GM19467 (cell line): ENCODE results near the gene PDCD6IP.
"Not testable (repeated sequence)": the region's sequence is repeated elsewhere in the genome, so short reads cannot be mapped to it uniquely, and the experiment has no call there.

ENCODE experiments used
- ATAC-seq: cut with Tn5 transposase; IDR thresholded peaks from one replicate; pipeline ENCODE4 v1.9.1; 2021; ENCODE audit warnings: mild to moderate bottlenecking, moderate library complexity; ENCODE audit not compliant: unreplicated experiment

Gene PDCD6IP

GRCh38 chr3:33791477-33792166, 6.8 kb upstream of the PDCD6IP start:
- no peak for ATAC-seq

DNA sequence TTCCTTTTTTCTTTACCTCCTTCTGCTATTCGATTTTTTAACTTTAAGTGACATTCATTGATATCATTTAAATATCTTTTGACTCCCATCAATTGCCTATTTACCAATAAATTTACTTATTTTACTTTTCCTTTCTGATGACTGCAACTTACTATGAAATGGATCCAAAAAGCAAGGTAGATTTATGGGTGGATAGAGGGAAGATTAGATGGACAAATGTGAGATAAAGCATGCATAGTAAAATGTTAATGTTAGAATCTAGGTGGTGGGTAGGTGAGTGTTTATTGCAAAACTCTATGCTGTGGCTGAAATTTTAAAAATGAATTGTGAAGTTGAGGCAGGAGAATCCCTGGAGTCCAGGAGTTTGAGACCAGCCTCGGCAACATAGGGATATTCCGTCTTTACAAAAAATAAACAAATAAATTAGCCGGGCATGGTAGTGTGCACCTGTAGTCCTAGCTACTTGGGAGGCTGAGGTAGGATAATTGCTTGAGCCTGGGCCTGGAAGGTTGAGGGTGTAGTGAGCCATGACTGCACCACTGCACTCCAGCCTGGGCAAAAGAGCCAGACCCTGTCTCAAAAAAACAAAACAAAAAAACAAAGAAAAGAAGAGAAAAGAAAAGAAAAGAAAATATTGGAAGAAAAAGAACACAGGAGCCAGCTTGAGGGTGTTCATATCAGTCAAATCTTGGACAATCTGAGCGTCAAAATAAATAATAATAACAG, 6.1 kb upstream of the PDCD6IP start:
- ATAC-seq = no peak

GRCh38 chr3:33795131-33795530, 3.3 kb upstream of the PDCD6IP start:
- no peak for ATAC-seq

- ATAC-seq = no peak
These were observed 2.4 kb upstream of the PDCD6IP start for GRCh38 chr3:33795856-33796536.

DNA sequence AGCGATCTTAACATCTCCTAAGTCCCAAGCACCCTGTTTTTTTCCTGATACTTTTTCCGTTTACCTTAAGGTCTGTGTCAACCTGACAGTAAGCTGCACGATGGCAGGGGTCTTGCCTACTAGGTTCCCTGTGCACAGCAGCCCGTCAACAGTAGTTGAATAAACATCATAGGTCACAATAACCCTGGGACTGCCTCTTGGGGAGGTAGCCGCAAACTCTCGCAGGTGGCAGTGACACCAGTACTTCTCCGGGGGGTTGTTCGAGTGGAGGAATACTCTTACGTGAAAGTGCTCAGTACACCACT, 365 bp upstream of the PDCD6IP start:
- ATAC-seq = peak; percentile 42

DNA sequence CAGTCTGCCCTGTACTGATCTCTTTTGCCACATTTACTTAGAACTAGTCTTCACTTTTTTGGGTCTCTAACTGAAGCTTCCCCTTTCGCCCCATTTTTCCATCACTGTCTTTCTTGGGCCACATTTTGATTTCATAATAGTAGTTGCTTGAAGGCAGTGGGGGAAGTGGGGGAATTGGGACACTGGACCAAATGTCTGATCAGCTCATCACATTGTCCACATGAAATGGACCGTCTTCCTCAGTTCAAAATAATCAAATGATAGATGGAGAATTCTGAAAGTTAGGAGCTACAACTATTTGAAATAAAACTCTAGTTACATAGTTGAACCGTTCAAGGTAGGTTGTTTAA, 747 bp downstream of the PDCD6IP start:
- ATAC-seq = no peak

DNA sequence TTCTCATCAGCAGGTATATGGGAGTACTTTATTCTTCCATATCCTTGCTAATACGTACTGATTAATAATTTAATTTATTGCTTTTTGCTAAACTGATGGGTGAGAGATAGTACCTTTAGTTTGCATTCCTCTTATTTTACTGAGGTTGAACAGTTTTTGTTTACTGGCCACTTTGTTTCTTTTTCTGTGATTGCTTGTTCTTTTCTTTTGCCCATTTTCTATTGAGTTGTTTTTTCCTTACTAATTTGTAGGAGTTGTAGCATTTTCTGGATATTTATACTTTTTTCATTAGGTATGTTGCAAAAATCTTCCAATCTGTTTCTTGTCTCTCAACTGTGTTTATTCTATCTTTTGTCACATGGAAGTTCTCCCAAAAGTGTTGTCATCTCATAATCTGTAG, 4.8 kb downstream of the PDCD6IP start:
- ATAC-seq = no peak

GRCh38 chr3:33803894-33804526, 5.6 kb downstream of the PDCD6IP start:
- no peak for ATAC-seq

- no peak for ATAC-seq
These were observed 8.8 kb downstream of the PDCD6IP start for GRCh38 chr3:33807191-33807590.

GRCh38 chr3:33808559-33808958, 10.1 kb downstream of the PDCD6IP start:
- ATAC-seq = no peak

DNA sequence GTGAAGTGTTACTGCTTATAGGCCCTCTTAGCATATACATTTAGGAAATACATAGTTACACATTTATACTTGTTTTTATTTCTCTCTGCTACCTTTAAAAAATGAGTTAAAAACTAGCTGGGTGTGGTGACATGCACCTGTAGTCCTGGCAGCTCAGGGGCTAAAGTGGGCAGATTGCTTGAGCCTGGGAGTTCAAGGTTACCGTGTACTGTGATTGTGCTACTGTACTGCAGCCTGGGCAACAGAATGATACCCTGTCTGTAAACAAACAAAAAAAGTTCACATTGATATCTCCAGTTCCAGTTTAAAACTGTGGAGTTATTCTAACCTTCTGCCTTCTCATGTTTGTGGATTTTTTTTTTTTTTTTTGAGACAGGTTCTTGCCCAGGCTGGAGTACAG, 12.1 kb downstream of the PDCD6IP start:
- ATAC-seq = no peak

- no peak for ATAC-seq
These were observed 23.6 kb downstream of the PDCD6IP start for GRCh38 chr3:33821989-33822388.

DNA sequence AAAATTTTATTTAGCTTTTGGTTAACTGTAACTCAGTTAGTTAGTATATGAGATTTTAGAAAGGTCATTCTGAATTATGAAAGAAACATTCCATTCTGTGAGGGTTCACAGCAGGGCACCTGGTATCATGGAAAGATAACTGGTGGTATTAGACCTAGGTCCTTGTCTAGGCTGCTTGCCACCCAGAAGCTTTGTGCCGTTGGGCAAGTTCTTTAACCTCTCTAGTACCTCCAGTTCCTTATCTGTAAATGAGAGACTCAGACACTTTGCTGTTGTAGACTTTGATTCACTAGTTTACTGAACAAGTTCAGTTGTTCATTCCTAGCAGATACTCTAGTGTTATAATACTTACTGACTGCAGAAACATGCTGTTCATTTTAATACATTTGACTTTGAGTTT, 25.4 kb downstream of the PDCD6IP start:
- ATAC-seq = no peak

GRCh38 chr3:33825111-33825510, 26.7 kb downstream of the PDCD6IP start:
- no peak for ATAC-seq

DNA sequence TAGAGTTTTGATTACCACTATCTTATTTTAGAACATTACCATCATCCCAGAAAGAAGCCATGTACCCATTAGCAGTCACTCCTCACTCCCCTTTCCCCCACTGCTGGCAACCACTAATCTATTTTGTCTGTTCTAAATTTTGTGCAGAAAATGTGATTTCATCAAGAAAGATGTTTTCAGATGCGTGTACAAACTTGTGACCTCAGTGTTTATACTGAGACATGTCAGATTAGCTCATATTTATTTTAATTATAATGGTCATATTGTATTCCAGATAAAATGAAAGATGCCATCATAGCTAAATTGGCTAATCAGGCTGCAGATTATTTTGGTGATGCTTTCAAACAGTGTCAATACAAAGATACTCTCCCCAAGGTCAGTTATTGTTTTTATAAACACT, 27.8 kb downstream of the PDCD6IP start:
- no peak for ATAC-seq

DNA sequence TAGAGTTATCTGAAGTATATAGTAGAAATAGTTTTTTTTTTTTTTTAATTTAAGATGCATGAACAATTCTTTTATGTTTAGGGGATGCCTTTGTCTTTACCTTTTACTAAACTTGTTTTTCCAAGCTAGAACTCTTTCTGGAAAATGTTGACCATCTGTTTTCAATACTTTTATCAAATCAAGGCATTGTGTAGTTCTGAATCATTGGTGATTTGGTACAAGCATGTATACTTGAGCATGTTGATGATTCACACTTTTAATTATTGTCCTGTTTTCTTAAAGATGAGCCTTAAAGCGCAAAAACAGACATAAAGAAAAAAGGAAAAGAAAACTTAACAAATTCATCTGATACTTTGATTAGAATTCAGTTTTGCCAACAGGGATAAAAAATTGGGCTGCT, 28.3 kb downstream of the PDCD6IP start:
- no peak for ATAC-seq

GRCh38 chr3:33829720-33830119, 31.3 kb downstream of the PDCD6IP start:
- ATAC-seq = no peak

- no peak for ATAC-seq
These were observed 32.6 kb downstream of the PDCD6IP start for GRCh38 chr3:33831053-33831452.

- ATAC-seq = peak; percentile 25
These were observed 35.1 kb downstream of the PDCD6IP start for GRCh38 chr3:33833408-33834095.

DNA sequence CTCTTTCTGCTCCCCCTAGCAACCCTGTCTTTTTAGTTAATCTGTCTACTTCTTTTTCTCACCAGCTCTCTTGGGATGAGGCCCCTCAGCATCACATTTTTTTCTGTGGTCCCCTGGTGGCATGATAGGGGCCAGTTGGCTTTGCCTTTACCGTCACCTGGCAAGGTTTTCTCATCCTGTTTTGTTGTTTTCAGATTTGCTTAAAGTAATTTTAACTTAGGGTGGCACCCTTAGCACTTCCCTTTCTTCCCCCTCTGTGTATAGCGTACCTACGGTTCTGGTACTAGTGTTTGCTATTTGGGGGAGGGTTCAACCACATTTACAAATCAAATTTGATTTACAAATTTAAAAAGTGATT, 35.6 kb downstream of the PDCD6IP start:
- peak; percentile 56 for ATAC-seq

GRCh38 chr3:33837182-33837581, 38.8 kb downstream of the PDCD6IP start:
- ATAC-seq = not testable (repeated sequence)
